Measurements from ENCODE around the gene TRIP6.
"Not testable (repeated sequence)": the region's sequence is repeated elsewhere in the genome, so short reads cannot be mapped to it uniquely, and the experiment has no call there.

Gene TRIP6

DNA sequence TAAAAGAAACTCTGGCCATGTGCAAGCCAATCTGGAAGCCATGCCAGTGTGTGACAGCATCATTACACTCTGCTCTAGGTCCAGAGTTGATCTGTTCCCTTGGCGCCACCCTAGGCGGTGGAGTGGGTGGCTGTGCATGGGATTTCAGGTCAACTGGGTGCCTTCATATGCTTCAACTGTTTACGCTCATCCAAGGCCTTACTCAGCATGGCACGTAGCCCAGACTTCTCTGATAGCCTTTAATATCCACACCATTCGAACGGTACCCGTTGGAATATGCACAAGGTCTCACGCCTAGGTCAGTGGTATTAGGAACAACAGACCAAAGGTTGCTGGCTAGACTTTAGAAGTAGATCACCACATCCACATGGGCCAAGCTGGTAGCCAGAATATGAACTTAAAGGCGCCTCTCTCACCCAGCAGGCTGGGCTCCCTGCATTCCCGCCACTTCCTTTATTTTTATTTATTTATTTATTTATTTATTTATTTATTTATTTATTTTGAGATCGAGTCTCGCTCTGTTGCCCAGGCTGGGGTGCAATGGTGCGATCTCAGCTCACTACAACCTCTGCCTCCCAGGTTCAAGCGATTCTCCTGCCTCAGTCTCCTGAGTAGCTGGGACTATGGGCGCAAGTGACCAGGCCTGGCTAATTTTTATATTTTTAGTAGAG, 47.2 kb downstream of the TRIP6 start:
- DNase-seq (ENCODE audit: low spot score): no peak

DNA sequence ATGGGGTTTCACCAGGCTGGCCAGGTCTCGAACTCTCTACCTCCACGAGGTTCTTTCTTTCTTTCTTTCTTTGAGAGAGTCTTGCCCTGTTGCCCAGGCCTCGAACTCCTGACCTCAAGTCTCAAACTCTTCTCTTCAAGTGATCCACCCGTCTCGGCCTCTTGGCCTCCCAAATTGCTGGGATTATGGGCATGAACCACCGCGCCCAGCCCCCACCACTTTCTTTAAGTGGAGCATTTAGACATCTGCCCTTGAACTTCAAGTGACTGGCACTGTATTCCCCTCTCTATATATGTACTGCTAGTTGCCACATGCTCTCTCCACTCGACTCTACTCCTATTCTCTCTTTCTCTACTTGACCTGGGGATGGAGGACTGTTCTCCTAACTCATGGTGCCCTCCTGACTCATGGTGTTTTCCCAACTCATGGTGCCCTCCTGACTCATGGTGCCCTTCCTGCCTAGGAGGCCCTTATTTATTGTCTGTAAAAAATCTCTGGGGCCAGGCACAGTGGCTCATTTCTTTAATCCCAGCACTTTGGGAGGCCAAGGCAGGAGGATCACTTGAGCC, 47.8 kb downstream of the TRIP6 start:
- no peak for DNase-seq (ENCODE audit: low spot score)

DNA sequence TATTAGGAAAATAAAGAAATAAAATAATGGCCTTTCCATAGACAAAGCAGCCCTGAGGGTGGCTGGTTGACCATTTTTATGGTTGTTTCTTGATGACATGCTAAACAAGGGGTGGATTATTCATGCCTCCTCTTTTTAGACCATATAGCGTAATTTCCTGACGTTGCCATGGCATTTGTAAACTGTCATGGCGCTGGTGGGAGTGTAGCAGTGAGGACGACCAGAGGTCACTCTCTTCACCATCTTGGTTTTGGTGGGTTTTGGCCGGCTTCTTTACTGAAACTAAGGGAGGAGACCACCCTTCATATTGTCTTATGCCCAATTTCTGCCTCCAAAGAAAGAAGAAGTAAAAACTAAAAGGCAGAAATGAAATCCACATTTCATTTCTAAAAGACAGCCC, 52.1 kb downstream of the TRIP6 start:
- DNase-seq (ENCODE audit: low spot score): not testable (repeated sequence)

DNA sequence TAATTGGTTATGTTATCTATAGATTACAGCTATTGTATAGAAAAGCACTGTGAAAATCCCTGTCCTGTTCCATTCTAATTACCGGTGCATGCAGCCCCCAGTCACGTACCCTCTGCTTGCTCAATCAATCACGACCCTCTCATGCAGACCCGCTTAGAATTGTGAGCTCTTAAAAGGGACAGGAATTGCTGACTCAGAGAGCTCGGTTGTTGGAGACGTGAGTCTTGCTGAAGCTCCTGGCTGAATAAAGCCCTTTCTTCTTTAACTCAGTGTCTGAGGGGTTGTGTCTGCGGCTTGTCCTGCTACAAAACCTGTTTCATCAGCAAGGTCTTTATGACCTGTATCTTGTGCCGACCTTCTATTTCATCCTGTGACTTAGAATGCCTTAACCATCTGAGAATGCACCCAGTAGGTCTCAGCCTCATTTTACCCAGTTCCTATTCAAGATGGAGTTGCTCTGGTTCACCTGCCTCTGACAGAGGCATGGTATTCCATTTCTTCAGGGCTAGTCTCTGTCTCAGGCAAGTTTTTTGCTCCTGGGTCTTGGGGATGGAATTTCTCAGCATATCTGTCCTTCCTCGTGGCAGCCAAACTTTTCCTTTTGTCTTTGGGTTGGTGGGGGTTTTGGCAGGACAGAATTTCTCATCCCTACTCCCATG, 52.7 kb downstream of the TRIP6 start:
- not testable (repeated sequence) for DNase-seq (ENCODE audit: low spot score)

DNA sequence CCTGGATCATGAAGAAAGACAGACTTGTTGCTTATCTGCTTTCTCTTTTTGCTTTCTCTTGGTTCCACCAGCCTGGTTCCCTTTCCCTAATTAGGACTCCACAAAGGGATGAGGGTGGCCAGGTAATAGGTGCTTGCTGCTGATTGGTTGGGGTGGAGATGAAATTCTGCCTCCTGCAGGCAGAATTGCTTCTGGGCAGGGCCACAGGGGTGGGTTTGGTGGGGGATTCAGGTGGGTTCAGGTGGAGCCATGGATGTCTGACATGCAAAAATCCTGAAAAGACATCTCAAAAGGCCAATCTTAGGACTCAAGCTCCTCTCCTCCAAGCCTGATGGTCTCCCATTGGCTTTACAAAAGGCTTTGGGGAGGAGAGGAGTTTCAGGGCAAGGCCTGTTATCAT, 53.9 kb downstream of the TRIP6 start:
- DNase-seq (ENCODE audit: low spot score): no peak
